Trophoblast cell (in vitro differentiated cells and primary cell): ENCODE results near the gene RSL1D1.
"Not testable (repeated sequence)": the region's sequence is repeated elsewhere in the genome, so short reads cannot be mapped to it uniquely, and the experiment has no call there.

ENCODE experiments used
- DNase-seq, 2 donors: peaks; one replicate each; pipeline ENCODE4 v3.0.0-alpha.2; 2016
- H2AFZ ChIP-seq: 2 replicates; pipeline ENCODE4 v1.6.1; 2013; ENCODE audit warnings: low read length, moderate library complexity, mild to moderate bottlenecking; ENCODE audit not compliant: insufficient read depth, poor library complexity
- H2AK5ac ChIP-seq: 2 replicates; pipeline ENCODE4 v1.6.1; 2013; ENCODE audit warnings: mild to moderate bottlenecking, low read length
- H2BK120ac ChIP-seq: 2 replicates; pipeline ENCODE4 v1.6.1; 2013; ENCODE audit warnings: low read length, mild to moderate bottlenecking, moderate library complexity; ENCODE audit not compliant: insufficient read depth, poor library complexity
- H2BK12ac ChIP-seq: 2 replicates; pipeline ENCODE4 v1.6.1; 2013; ENCODE audit warnings: mild to moderate bottlenecking, low read length, moderate library complexity
- H2BK5ac ChIP-seq: 2 replicates; pipeline ENCODE4 v1.6.1; 2013; ENCODE audit warnings: low read length, low read depth, moderate library complexity, mild to moderate bottlenecking; ENCODE audit not compliant: poor library complexity
- H3K14ac ChIP-seq: 2 replicates; pipeline ENCODE4 v1.6.1; 2013; ENCODE audit warnings: mild to moderate bottlenecking, low read length
- H3K18ac ChIP-seq: 2 replicates; pipeline ENCODE4 v1.6.1; 2013; ENCODE audit warnings: mild to moderate bottlenecking, low read length
- H3K23ac ChIP-seq: 2 replicates; pipeline ENCODE4 v1.6.1; 2013; ENCODE audit warnings: low read length
- H3K27ac ChIP-seq: 2 replicates; pipeline ENCODE4 v1.5.1; 2013; ENCODE audit warnings: low read depth, mild to moderate bottlenecking, inconsistent platforms, low read length, moderate library complexity
- H3K27me3 ChIP-seq: 2 replicates; pipeline ENCODE4 v1.6.1; 2013; ENCODE audit warnings: inconsistent platforms, mild to moderate bottlenecking, low read length, moderate library complexity; ENCODE audit not compliant: insufficient read depth
- H3K36me3 ChIP-seq, 2 experiments: 1 replicate in 1 of 2; 2 replicates in 1 of 2; pipeline ENCODE4 v1.6.1; 2013; ENCODE audit warnings: low read length in 2 of 2, mild to moderate bottlenecking in 2 of 2, moderate library complexity in 1 of 2; ENCODE audit not compliant: insufficient read depth in 2 of 2, control insufficient read depth in 1 of 2
- H3K4ac ChIP-seq: 2 replicates; pipeline ENCODE4 v1.6.1; 2013; ENCODE audit warnings: low read depth, mild to moderate bottlenecking, low read length, moderate library complexity
- H3K4me1 ChIP-seq, 2 experiments: 1 replicate in 1 of 2; 2 replicates in 1 of 2; pipeline ENCODE4 v1.6.1; 2013; ENCODE audit warnings: low read length in 2 of 2, mild to moderate bottlenecking in 2 of 2, moderate library complexity in 1 of 2; ENCODE audit not compliant: insufficient read depth in 2 of 2, control insufficient read depth in 1 of 2
- H3K4me2 ChIP-seq: 2 replicates; pipeline ENCODE4 v1.6.1; 2013; ENCODE audit warnings: inconsistent platforms, mild to moderate bottlenecking, low read length, moderate library complexity
- H3K4me3 ChIP-seq: 2 replicates; pipeline ENCODE4 v1.5.1; 2013; ENCODE audit warnings: mild to moderate bottlenecking, low read depth, low read length, inconsistent platforms
- H3K79me1 ChIP-seq: one replicate; pipeline ENCODE4 v1.6.1; 2013; ENCODE audit warnings: low read length
- H3K79me2 ChIP-seq: 2 replicates; pipeline ENCODE4 v1.6.1; 2013; ENCODE audit warnings: low read length, mild to moderate bottlenecking; ENCODE audit not compliant: control insufficient read depth, insufficient read depth, poor library complexity
- H3K9ac ChIP-seq: 2 replicates; pipeline ENCODE4 v1.6.1; 2013; ENCODE audit warnings: mild to moderate bottlenecking, low read length
- H3K9me3 ChIP-seq: 2 replicates; pipeline ENCODE4 v1.6.1; 2013; ENCODE audit warnings: low read depth, mild to moderate bottlenecking, control low read depth, inconsistent platforms, low read length; ENCODE audit not compliant: insufficient read depth
- H4K12ac ChIP-seq: 2 replicates; pipeline ENCODE4 v1.6.1; 2013; ENCODE audit warnings: low read depth, mild to moderate bottlenecking, low read length, moderate library complexity
- H4K8ac ChIP-seq: 2 replicates; pipeline ENCODE4 v1.6.1; 2013; ENCODE audit warnings: low read depth, mild to moderate bottlenecking, low read length, moderate library complexity
- H4K91ac ChIP-seq: one replicate; pipeline ENCODE4 v1.6.1; 2013; ENCODE audit warnings: low read depth, mild to moderate bottlenecking, low read length, moderate library complexity
- WGBS: extraction: QIAGEN DNeasy Blood & Tissue Kit; methylation state at CpG from one replicate; pipeline ENCODE4 v1.1.7; 2013; ENCODE audit warnings: missing lambda C conversion rate; ENCODE audit not compliant: insufficient read length, insufficient coverage; ENCODE audit errors: extremely low coverage; 5-methylcytosine and 5-hydroxymethylcytosine counted together

Gene RSL1D1

GRCh38 chr16:11828696-11829095, 22.6 kb downstream of the RSL1D1 start:
- no peaks in the 10 kb centered on the region for H3K79me2 ChIP-seq
- no peak overlapping the region for H2AFZ ChIP-seq
- no peak overlapping the region for H3K18ac ChIP-seq
- no peak overlapping the region for H2BK5ac ChIP-seq
- H3K9ac ChIP-seq: no peak overlapping the region
- H2BK12ac ChIP-seq: no peak overlapping the region
- H3K4me3 ChIP-seq: no peak overlapping the region
- no peaks in the 10 kb centered on the region for H3K36me3 ChIP-seq
- no peak overlapping the region for H3K27ac ChIP-seq
- H2BK120ac ChIP-seq: no peak overlapping the region
- no peak overlapping the region for H4K8ac ChIP-seq
- H3K4ac ChIP-seq: no peak overlapping the region
- H3K9me3 ChIP-seq: no peaks in the 10 kb centered on the region
- peaks cover 10% of the 10 kb centered on the region for H3K79me1 ChIP-seq
- WGBS: no CpG with 5 or more reads among the region's 5 CpGs
- H2AK5ac ChIP-seq: no peak overlapping the region
- H4K91ac ChIP-seq: no peak overlapping the region
- DNase-seq: peak; percentile 86 to 96
- H3K4me1 ChIP-seq: peaks cover 0 to 2% of the 10 kb centered on the region in 2 experiments
- no peak overlapping the region for H3K23ac ChIP-seq
- no peaks in the 10 kb centered on the region for H3K27me3 ChIP-seq
- no peak overlapping the region for H3K14ac ChIP-seq
- peak overlapping the region; percentile 57 for H3K4me2 ChIP-seq
- no peak overlapping the region for H4K12ac ChIP-seq

GRCh38 chr16:11825520-11826165, 25.7 kb downstream of the RSL1D1 start:
- not testable (repeated sequence) for H4K91ac ChIP-seq, H3K9me3 ChIP-seq, H2AFZ ChIP-seq, H3K36me3 ChIP-seq, H3K4me3 ChIP-seq, H3K23ac ChIP-seq, H3K4me1 ChIP-seq, H4K12ac ChIP-seq, H4K8ac ChIP-seq, H2AK5ac ChIP-seq, H3K79me2 ChIP-seq, H3K27me3 ChIP-seq, H3K9ac ChIP-seq, H3K18ac ChIP-seq, H3K4me2 ChIP-seq, H3K79me1 ChIP-seq, H3K4ac ChIP-seq
- WGBS: no CpG with 5 or more reads among the region's 13 CpGs
- Histone ChIP-seq H3K27ac (peak overlapping the region; percentile 34), H2BK12ac (peak overlapping the region; percentile 40), H2BK120ac (peak overlapping the region; percentile 66), H3K14ac (peak overlapping the region; percentile 61), H2BK5ac (peak overlapping the region; percentile 86)
- peak; percentile 87 to 88 for DNase-seq

- H3K9ac ChIP-seq: no peak overlapping the region
- H3K4ac ChIP-seq: no peak overlapping the region
- no CpG with 5 or more reads among the region's 5 CpGs for WGBS
These were observed 27.0 kb downstream of the RSL1D1 start for GRCh38 chr16:11824362-11824761.

GRCh38 chr16:11823645-11824044, 27.7 kb downstream of the RSL1D1 start:
- H3K18ac ChIP-seq, H2BK120ac ChIP-seq, H3K23ac ChIP-seq, H3K4ac ChIP-seq, H3K9me3 ChIP-seq, H3K9ac ChIP-seq, H3K36me3 ChIP-seq, H3K27ac ChIP-seq, DNase-seq, H2AK5ac ChIP-seq, H3K79me1 ChIP-seq, H3K4me3 ChIP-seq, H3K79me2 ChIP-seq, H4K12ac ChIP-seq, H3K14ac ChIP-seq, H2BK5ac ChIP-seq, H2BK12ac ChIP-seq, H2AFZ ChIP-seq, H3K4me2 ChIP-seq, H3K27me3 ChIP-seq, H4K8ac ChIP-seq, H3K4me1 ChIP-seq: not testable (repeated sequence)
- H4K91ac ChIP-seq: peak overlapping the region; percentile 24
- WGBS: no CpG with 5 or more reads among the region's 5 CpGs

More at GRCh38 chr16:11824362-11824761, 27.0 kb downstream of the RSL1D1 start:
- H3K79me1 ChIP-seq: peaks cover 6% of the 10 kb centered on the region
- H2AFZ ChIP-seq: no peak overlapping the region
- no peak overlapping the region for H2BK5ac ChIP-seq
- no peak overlapping the region for H2AK5ac ChIP-seq
- peak; percentile 86 to 92 for DNase-seq
- peaks cover 0 to 2% of the 10 kb centered on the region in 2 experiments for H3K4me1 ChIP-seq
- no peak overlapping the region for H3K18ac ChIP-seq
- no peaks in the 10 kb centered on the region for H3K36me3 ChIP-seq
- no peaks in the 10 kb centered on the region for H3K79me2 ChIP-seq
- no peak overlapping the region for H3K27ac ChIP-seq
- H3K23ac ChIP-seq: no peak overlapping the region
- no peak overlapping the region for H4K91ac ChIP-seq
- no peak overlapping the region for H3K14ac ChIP-seq
- H4K8ac ChIP-seq: no peak overlapping the region
- H3K4me2 ChIP-seq: no peak overlapping the region
- no peaks in the 10 kb centered on the region for H3K27me3 ChIP-seq
- no peaks in the 10 kb centered on the region for H3K9me3 ChIP-seq
- H4K12ac ChIP-seq: no peak overlapping the region
- no peak overlapping the region for H3K4me3 ChIP-seq
- H2BK120ac ChIP-seq: no peak overlapping the region
- H2BK12ac ChIP-seq: no peak overlapping the region
